Fibroblast of lung (primary cell): Measurements from ENCODE around the gene TNNT3.

Experiments used
- CTCF ChIP-seq, 2 donors: IDR thresholded peaks in 1 of 2; conservative IDR thresholded peaks in 1 of 2; 1 replicate in 1 of 2; 2 replicates in 1 of 2; pipeline ENCODE4 v1.5.1; 2011 to 2012; ENCODE audit warnings: low read length in 2 of 2, control low read depth in 1 of 2, inconsistent platforms in 1 of 2, low read depth in 1 of 2, mild to moderate bottlenecking in 1 of 2
- EZH2 ChIP-seq: IDR thresholded peaks from 2 replicates; pipeline ENCODE4 v1.5.1; 2012; ENCODE audit warnings: low read length, control low read depth, mild to moderate bottlenecking; ENCODE audit errors: missing control alignments

- TF ChIP-seq EZH2 = no peak
- no peak for TF ChIP-seq CTCF (conservative IDR thresholded peaks at IDR 0.05 in 1 of 2, IDR thresholded peaks at IDR 0.05 in 1 of 2; ENCODE audit: low read depth in 1 of 2, low read length in 2 of 2)
Measured at GRCh38 chr11:1947592-1948237, 28.2 kb downstream of the TNNT3 start.
